ENCODE results near the gene SEC31A.

The SEC31A gene, protein sequence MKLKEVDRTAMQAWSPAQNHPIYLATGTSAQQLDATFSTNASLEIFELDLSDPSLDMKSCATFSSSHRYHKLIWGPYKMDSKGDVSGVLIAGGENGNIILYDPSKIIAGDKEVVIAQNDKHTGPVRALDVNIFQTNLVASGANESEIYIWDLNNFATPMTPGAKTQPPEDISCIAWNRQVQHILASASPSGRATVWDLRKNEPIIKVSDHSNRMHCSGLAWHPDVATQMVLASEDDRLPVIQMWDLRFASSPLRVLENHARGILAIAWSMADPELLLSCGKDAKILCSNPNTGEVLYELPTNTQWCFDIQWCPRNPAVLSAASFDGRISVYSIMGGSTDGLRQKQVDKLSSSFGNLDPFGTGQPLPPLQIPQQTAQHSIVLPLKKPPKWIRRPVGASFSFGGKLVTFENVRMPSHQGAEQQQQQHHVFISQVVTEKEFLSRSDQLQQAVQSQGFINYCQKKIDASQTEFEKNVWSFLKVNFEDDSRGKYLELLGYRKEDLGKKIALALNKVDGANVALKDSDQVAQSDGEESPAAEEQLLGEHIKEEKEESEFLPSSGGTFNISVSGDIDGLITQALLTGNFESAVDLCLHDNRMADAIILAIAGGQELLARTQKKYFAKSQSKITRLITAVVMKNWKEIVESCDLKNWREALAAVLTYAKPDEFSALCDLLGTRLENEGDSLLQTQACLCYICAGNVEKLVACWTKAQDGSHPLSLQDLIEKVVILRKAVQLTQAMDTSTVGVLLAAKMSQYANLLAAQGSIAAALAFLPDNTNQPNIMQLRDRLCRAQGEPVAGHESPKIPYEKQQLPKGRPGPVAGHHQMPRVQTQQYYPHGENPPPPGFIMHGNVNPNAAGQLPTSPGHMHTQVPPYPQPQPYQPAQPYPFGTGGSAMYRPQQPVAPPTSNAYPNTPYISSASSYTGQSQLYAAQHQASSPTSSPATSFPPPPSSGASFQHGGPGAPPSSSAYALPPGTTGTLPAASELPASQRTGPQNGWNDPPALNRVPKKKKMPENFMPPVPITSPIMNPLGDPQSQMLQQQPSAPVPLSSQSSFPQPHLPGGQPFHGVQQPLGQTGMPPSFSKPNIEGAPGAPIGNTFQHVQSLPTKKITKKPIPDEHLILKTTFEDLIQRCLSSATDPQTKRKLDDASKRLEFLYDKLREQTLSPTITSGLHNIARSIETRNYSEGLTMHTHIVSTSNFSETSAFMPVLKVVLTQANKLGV

GRCh38 chr4:82890901-82891706, at the start of gene SEC31A:
Gene SEC31A, minus strand, starts transcription at chr4:82891153. Its CDS starts 9,217 bp downstream, at chr4:82881936.
- peak; percentile 83 for DNase-seq (ENCODE audit: low read depth)
- TF ChIP-seq CTCF (IDR thresholded peaks at IDR 0.05; ENCODE audit: low read depth, low read length, missing control alignments): no peak
- peak within 1 kb of the TSS; percentile 92 for H3K4me3 ChIP-seq (ENCODE audit: low read depth, low read length)

GRCh38 chr4:82939414-82939813, 48.5 kb upstream of the SEC31A start:
- no peak for DNase-seq (ENCODE audit: low read depth)
- no peak overlapping the region for H3K4me3 ChIP-seq (ENCODE audit: low read depth, low read length)
- no peak for TF ChIP-seq CTCF (IDR thresholded peaks at IDR 0.05; ENCODE audit: low read depth, low read length, missing control alignments)

- TF ChIP-seq CTCF (IDR thresholded peaks at IDR 0.05; ENCODE audit: low read depth, low read length, missing control alignments): no peak
Measured at GRCh38 chr4:82934441-82934840, 43.5 kb upstream of the SEC31A start.

GRCh38 chr4:82930848-82931755, 40.1 kb upstream of the SEC31A start:
- no peak for DNase-seq (ENCODE audit: low read depth)
- no peak overlapping the region for H3K4me3 ChIP-seq (ENCODE audit: low read depth, low read length)
- no peak for TF ChIP-seq CTCF (IDR thresholded peaks at IDR 0.05; ENCODE audit: low read depth, low read length, missing control alignments)

More at GRCh38 chr4:82934441-82934840, 43.5 kb upstream of the SEC31A start:
- no peak for DNase-seq (ENCODE audit: low read depth)
- no peak overlapping the region for H3K4me3 ChIP-seq (ENCODE audit: low read depth, low read length)

DNA sequence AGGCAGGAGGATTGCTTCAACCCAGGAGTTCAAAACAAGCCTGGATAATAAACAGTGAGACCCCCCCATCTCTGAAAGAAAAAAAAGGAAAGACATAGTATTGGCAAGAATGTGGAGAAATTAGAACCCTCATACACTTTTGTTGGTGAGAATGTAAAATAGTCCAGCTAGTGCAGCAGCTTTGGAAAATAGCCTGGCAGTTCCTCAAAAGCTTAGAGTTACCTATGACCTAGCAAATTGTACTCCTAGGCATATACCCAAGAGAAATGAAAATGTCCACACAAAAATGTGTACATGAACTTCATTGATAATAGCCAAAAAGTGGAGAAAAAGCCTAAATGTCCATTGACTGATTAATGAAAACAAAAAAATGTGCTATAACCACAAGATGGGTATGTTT, 30.8 kb upstream of the SEC31A start:
- TF ChIP-seq CTCF (IDR thresholded peaks at IDR 0.05; ENCODE audit: low read depth, low read length, missing control alignments): no peak
- no peak overlapping the region for H3K4me3 ChIP-seq (ENCODE audit: low read depth, low read length)
- no peak for DNase-seq (ENCODE audit: low read depth)
